Activated CD8-positive, alpha-beta memory T cell treated with anti-CD3 and anti-CD28 coated beads for 4 hours (primary cell): Measurements from ENCODE around the gene KLK6.
"Not testable (repeated sequence)": the region's sequence is repeated elsewhere in the genome, so short reads cannot be mapped to it uniquely, and the experiment has no call there.

ENCODE experiments used
- DNase-seq, 2 donors: peaks; one replicate each; pipeline ENCODE4 v3.0.0-alpha.2; 2020; ENCODE audit warnings: low read depth in 2 of 2

KLK6 gene

GRCh38 chr19:50992666-50993035, 23.3 kb upstream of the KLK6 start:
- DNase-seq, result no peak

- DNase-seq, result not testable (repeated sequence)
Observed at GRCh38 chr19:50984416-50984815, 15.0 kb upstream of the KLK6 start.

GRCh38 chr19:50983625-50984292, 14.4 kb upstream of the KLK6 start, which contains the start of gene KLK7:
TSS of gene KLK7 (minus strand) at chr19:50983917. CDS start at chr19:50982399, 1,518 bp downstream.
- no peak for DNase-seq

DNA sequence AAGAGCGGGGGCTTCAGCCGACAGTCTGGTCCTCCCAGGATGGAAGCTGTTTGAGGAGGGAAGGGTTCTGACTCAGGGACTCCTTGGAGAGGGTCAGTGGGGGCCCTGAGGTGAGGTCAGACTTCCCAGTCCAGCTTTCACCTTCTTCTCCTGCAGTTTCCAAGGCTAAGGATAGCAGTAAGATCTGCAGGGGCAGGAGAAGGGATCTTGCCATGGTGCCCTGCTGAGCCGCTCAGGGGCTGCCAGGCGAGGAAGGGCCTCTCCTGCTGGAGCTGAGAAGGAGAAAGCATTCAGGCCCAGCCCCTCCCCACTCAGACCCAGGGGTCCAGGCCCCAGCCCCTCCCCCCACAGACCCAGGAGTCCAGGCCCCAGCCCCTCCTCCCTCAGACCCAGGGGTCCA, 12.8 kb upstream of the KLK6 start:
- DNase-seq, result no peak

- DNase-seq, result no peak
Observed at GRCh38 chr19:50981587-50982146, 12.3 kb upstream of the KLK6 start.

DNA sequence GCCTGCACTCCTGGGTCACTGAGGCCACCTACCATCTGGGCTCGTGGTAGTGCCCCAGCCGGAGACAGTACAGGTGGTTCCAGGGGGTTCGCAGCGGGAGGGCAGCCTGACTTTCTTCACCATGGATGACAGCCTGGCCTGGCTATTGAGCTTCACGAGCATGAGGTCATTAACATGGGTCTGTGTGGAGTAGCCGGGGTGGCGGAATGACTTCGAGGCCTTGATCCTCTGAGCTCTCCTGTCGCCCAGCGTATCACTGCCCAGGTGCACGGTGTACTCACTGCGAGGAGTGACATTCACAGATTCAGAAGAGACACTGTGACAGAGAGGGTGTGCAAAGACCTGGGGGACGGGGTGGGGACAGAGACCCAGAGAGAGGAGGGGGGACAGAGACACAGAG, 10.8 kb upstream of the KLK6 start:
- no peak for DNase-seq

DNA sequence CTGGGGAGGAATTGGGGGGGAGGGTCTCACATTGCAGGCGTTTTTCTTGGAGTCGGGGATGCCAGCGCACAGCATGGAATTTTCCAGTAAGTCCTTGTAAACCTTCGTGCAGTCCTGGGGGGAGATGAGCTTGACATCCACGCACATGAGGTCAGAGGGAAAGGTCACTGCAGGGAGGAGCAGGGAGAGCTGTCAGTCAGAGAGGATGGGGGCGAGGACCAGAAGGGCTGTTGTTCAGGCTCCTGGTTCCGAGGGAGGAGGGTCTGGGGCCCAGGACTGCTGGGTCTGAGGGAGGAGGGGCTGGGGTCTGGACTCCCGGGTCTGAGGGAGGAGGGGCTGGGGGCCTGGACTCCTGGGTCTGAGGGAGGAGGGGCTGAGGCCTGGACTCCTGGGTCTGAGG, 10.4 kb upstream of the KLK6 start:
- DNase-seq, result no peak

DNA sequence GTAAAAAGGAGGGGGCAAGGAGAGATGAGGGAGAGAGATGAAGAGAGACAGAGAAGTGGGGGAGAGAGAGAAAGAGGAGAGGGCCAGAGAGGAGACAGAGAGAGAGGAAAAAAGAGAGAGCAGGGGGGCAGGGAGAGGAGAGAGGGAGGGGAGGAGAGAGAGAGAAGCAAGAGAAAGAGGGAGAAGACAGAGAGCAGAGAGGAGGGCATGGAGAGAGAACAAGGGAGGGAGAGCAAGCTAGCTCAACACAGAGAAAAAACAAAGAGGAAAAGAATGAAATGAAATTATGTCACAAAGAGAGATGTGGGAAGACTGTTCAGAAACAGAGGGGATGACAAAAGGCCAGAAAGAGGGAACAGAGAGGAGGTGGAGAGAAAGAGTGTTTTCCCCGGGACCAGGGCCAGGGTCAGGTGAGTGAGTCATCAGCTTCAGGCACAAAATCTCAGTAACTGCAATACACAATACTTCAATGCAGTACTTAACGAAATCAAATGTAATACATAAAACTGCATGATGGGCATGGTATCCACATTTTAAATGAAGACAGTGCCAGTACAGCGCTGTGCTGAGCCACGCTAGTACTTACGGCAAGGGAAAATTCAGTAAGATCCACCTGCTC, 9.5 kb upstream of the KLK6 start:
- DNase-seq, result no peak

DNA sequence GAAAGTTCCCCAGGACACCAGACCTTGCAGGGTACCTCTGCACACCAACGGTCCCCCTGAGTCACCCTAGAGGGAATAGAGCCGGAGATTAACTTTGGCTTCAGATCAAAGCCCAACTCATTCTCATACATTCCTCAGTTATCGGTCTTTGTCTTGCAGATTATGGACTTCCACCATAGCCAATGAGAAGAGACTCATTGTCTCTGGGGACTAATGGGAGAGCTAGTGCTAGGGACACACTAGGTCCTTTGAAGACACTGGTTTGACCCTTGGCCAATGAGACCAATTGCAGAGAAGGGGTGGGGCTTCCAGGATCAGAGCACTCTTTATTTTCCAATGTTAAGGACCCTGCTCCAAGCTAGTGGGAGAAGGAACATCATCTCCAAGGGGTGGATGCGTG, 8.2 kb upstream of the KLK6 start:
- no peak for DNase-seq

DNA sequence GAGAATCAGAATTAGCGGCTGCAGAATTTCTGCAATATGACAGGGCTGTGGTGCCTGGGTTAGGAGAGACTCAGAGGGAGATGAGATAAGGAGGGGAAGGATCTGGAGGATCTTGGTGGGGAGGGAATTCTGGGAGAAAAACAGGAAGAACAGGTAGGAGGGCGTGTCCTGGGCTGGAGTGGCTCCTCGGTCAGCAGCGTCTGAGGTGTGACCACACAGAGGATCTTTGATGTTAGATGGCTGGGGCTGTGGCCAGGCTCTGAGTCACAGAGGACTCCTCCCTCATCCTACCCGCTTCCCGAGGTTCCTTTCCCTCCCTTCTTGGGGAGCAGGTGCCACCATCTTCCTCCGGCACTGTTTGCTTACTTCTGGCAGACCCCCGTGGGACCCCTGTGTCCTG, 6.4 kb upstream of the KLK6 start:
- no peak for DNase-seq

DNA sequence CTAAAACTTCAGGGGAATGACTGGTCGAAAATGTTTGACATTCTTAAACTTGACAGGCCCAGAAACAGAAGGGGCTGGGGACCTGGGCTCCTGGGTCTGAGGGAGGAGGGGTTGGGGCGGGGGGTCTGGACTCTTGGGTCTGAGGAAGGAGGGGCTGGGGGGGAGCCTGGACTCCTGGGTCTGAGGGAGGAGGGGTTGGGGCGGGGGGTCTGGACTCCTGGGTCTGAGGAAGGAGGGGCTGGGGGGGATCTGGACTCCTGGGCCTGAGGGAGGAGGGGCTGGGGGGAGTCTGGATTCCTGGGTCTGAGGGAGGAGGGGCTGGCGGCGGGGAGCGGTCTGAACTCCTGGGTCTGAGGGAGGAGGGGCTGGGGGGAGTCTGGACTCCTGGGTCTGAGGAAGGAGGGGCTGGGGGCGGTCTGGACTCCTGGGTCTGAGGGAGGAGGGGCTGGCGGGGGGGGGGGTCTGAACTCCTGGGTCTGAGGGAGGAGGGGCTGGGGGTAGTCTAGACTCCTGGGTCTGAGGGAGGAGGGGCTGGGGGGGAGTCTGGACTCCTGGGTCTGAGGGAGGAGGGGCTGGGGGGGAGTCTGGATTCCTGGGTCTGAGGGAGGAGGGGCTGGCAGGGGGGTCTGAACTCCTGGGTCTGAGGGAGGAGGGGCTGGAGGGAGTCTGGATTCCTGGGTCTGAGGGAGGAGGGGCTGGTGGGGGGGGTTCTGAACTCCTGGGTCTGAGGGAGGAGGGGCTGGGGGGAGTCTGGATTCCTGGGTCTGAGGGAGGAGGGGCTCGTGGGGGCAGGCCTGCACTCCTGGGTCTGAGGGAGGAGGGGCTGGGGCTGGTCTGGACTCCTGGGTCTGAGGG, 5.5 kb upstream of the KLK6 start:
- no peak for DNase-seq

- DNase-seq, result no peak
Observed at GRCh38 chr19:50972795-50973376, 3.5 kb upstream of the KLK6 start.

GRCh38 chr19:50969810-50970209, 419 bp upstream of the KLK6 start:
- DNase-seq, result not testable (repeated sequence)

DNA sequence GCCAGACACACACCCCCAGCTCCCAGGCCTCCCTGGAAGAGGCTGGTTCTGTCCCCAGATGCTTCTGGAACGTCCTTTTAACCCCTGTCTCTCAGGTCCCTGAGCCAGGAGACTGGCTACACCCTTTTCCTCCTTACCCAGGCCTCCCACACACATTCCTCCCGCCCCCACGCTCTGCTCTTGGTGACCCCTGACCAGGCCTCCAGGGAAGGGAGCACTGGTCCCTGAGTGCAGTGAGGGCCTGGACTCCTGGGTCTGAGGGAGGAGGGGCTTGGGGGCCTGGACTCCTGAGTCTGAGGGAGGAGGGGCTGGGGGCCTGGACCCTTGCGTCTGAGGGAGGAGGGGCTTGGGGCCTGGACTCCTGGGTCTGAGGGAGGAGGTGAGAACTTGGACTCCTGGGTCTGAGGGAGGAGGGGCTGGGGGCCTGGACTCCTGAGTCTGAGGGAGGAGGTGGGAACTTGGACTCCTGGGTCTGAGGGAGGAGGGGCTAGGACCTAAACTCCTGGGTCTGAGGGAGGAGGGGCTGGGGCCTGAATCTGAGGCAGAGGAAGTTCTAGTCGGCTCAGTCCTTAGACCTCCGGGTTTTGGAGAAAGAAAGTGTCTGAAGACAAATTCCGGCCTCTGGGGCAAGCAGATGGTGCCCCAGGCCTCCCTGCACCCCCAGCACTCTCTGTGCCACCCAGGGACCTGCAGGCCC, 527 bp downstream of the KLK6 start:
- no peak for DNase-seq

- no peak for DNase-seq
Observed at GRCh38 chr19:50967929-50968715, 1.3 kb downstream of the KLK6 start.

DNA sequence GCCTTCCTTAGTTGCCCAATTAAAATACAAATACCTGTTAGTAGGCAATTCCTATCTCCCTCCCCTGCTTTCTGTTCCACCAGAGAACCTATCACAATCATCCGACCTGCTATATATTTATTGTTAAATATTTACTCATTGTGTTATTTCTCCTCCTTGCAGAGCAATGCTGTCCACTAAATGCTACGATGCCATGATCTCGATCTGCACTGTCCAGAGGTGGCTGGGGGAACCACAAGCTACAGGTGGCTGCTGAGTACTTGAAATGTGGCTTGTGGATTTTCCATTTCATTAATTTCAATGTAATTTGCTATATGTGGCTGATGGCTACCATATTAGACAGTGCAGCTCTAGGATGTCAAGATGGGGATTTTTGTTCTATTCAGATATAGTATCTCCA, 5.1 kb downstream of the KLK6 start:
- DNase-seq, result no peak

DNA sequence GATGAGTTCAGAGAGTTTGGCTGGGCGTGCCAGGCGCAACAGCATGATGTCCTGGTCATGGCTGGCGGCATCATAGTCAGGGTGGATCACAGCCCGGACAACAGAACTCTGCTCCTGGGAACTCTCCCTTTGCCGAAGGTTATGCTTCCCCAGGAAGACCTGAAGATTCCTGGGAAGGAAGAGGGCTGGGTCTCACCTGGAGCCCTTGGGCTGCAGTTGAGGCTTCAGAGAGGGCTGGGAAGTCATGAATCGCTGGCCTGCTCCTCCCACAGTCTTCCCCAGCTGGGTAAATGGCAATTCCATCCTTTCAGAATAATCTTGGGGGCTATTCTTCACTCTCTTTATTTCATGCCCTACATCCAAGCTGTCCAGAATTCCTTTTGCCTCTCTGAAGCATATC, 6.0 kb downstream of the KLK6 start:
- DNase-seq, result no peak

- DNase-seq, result no peak
Observed at GRCh38 chr19:50962245-50962644, 7.1 kb downstream of the KLK6 start.

- DNase-seq, result no peak
Observed at GRCh38 chr19:50959731-50960500, 9.5 kb downstream of the KLK6 start.

GRCh38 chr19:50957587-50957986, 11.8 kb downstream of the KLK6 start:
- DNase-seq, result no peak
